Pons (tissue), 1 donor: ENCODE data around the gene NLRP10.
A peak's percentile ranks its signal among the peaks of the same experiment; 100 is the strongest.
"Not testable (repeated sequence)": the region's sequence is repeated elsewhere in the genome, so short reads cannot be mapped to it uniquely, and the experiment has no call there.

Experiments
- DNase-seq: peaks from one replicate; pipeline ENCODE4 v3.0.0-alpha.2; 2016; ENCODE audit warnings: low spot score

The NLRP10 gene, protein sequence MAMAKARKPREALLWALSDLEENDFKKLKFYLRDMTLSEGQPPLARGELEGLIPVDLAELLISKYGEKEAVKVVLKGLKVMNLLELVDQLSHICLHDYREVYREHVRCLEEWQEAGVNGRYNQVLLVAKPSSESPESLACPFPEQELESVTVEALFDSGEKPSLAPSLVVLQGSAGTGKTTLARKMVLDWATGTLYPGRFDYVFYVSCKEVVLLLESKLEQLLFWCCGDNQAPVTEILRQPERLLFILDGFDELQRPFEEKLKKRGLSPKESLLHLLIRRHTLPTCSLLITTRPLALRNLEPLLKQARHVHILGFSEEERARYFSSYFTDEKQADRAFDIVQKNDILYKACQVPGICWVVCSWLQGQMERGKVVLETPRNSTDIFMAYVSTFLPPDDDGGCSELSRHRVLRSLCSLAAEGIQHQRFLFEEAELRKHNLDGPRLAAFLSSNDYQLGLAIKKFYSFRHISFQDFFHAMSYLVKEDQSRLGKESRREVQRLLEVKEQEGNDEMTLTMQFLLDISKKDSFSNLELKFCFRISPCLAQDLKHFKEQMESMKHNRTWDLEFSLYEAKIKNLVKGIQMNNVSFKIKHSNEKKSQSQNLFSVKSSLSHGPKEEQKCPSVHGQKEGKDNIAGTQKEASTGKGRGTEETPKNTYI

DNA sequence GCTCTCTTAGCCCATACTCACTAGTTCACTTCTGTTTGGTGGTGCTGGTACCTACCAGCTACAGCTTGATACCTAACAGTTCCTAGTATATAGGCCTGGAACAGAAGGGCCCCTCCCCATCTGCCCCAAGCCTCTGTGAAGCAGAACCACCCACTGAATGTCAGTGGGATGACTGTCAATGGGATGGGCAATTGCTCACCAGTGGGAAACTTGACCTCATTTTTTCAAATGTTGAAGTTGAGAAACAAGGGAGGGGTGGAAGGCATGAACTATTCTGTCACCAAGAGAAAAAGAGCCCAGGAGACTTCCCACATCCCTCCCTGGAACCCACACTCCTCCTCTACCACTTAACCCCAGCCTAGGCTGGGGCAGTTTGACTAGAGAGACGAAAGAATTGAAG lies at the start of gene NLRP10:
NLRP10 (minus strand) TSS at position 62 of the 400 bp plus-strand sequence. CDS start 1,952 bp downstream, outside the sequence.
- DNase-seq, result no peak

DNA sequence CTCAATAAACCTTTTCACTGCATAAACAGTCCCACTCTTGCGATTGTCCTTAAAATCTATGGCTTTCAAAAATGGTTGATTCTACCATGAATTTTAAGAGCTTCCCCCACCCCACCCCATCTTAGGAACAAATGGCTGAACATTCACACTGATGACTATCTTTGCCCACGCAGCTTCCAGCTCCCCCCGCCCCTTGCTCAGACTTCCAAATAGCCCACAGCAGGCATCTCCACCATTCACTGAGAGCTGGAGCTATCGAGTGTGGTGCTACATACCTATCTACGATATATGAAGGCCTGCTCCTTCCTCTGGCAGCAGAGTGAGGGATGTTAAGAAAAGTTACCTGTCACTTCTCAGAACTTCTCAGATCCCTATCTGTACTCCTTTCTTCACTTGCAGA lies 48.6 kb upstream of the NLRP10 start:
- no peak for DNase-seq

DNA sequence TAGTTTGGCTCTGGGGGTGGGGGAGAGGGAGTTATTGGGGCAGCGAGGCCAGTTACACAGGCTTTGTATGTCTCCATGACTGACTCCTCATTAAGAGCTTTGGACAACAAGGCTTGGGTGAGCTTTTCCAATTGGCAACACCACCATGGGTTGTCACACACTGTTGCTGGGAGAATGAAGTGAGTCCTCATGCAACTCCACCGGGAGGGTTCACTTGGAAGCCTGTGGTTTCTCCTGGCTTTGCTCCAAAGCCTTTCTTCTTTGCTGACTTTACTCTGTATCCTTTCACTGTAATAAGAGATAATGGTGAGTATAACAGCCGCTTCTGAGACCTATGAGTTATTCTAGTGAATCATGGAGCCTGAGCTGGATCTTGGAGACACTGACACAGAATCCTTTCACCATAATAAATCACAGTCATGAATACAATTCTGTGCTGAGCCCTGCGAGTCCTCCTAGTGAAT lies 46.8 kb upstream of the NLRP10 start:
- peak; percentile 47 for DNase-seq

DNA sequence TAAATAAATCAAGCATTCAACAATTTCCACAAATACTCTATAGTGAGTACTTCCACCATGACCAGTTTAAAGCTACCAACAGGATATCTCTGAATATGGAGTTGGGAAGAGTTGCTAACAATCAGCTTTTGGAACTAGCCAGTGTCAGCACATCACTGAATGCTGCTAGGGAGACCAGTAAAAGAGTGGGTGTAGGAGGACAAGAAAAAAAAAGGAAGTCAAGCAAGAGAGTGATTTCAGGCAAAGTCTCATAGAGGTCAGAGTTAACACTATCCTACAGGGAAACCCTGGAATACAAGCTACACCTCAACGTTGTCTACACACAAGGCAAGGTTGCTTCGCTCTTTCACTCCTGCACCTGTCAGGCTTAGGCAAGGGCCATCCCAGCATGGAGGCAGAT lies 46.1 kb upstream of the NLRP10 start:
- DNase-seq, result no peak

DNA sequence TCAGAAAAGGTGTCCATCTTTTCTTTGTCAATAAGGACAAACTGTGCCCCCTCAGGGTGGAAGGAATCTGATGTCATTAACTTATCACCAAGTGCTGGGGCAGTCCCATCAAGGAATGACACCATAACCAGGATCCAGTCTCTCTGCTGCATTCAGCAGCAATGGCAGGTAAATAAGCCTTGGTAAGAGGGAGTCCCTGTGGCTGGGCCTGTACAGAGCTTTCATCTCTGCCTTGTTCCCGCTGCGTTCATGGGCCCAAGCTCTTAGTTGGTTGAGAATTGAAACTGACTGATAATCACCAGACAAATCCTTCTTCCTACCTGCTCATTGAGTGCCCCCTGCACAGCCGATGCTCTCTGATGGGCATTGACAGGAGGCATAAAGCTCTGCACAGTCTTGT lies 44.6 kb upstream of the NLRP10 start:
- no peak for DNase-seq

DNA sequence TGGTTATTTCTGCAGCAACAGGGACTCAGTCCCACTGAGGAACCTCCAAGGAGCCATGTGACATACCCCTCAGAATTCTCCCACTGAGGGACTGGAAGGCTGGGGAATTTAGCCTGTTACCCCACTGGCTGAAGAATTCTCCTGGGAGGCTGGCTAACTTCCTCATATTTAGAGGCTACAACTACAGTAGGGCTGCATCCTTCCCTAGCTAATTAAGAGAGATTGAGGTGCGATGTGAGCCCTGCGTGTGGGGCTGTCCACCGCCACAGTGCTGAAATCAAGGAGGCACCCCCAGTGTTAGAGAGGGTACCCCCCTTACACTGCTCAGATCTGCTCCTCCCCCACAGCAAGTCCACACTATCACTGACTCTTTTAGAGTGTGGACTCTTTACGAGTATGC lies 43.0 kb upstream of the NLRP10 start:
- DNase-seq, result no peak

DNA sequence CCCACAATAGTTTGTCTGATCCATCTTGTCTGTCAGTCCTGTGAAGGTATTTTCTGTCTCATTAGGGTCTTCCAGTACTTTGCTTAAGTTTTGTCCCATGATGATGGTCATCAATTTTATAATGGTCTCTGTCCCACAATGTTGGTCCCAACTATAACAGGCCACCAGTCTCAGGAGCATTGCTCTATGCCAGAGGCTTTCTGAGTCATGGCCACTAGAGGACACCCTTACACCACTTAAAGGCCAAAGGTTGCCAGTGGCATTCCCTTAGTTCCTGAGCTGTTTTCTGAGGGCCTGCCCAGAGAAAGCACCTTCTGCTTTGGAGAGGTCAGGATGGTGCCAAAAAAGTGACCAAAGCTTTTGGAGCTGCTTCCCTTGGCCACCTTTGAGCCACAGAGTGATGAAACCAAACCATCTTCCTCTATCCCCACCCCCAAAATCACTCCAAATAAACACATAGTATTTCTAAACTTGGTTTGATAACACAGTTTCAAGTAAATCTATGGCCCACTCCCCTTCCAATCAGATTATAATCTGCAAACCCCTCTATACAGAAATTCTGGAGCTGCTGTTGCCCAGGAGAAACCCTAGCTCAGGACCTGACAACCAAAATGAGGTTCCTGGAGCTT lies 41.2 kb upstream of the NLRP10 start:
- DNase-seq, result peak; percentile 79

DNA sequence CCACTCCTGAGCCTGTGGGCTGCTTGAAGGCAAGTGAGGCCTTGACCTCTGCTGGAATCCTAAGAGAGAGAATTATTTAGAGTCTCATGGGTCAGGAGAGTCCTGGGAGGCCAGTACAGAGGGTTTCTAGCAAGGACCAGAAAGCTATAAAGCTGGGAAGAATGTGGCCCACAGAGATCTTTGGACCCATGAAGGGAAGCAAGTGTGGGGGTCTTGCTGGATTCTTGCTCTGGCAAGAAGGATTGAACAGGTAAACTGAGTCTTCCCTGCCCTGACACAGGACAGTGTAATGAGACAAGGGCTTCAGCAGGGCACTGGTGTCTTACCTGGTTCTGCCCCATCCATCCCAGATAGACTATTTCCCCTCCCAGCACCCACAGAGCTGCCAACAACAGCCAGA lies 40.3 kb upstream of the NLRP10 start:
- no peak for DNase-seq

DNA sequence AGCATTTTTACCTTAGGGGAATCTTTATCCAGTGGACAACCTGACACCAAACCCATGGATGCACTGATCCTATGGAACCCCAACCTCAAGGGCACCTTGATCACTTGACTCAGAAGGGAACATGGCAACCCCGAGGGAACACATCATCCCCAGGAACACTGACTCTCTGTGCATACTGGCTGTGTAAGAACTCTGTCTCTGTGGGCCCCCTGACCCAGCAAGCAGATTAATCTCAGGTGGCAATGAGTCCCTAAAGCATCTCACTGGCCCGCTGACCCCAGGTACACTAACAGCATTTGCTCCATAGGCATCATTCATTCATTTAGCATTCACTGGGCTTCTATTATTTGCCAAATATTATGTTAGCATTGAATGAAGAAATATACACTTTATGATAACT lies 38.8 kb upstream of the NLRP10 start:
- DNase-seq, result no peak

DNA sequence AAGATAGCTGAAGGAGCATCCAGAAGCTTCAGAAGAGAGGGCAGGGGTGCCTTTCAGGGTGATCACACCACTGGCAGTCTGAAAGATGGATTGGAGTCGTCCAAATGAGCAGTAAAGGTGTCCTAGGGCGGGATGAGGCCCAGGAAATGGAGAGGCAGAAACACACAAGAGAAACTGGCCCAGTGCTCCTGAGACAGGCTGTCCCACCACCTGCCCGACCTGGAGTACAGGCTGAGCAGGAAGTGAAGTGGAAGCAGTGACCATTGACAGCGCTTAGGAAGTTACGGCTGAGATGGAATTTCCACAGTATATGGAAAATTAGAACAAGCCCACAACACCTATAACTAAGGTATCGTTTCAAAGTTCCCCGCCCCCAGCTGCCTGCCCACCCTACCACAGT lies 37.9 kb upstream of the NLRP10 start:
- no peak for DNase-seq

DNA sequence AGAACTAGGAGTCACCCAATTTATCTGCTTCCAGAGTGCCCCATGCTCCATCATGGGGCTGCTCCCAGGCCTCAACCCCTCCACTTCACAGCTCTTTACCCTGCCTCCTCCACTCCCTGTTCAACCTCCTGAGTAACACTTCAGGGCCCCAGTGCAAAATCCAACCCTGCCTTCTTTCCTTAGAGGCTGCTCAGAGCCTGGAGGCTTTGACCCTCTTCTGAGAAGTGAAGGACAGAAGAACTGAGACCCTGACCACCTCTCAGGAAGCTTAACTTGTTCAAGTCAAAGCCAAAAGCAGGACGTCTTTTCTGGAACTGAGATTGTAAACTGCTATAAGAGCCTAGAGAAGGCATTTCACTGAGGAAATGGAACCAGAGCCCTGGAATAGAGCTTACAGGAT lies 37.4 kb upstream of the NLRP10 start:
- DNase-seq, result no peak

DNA sequence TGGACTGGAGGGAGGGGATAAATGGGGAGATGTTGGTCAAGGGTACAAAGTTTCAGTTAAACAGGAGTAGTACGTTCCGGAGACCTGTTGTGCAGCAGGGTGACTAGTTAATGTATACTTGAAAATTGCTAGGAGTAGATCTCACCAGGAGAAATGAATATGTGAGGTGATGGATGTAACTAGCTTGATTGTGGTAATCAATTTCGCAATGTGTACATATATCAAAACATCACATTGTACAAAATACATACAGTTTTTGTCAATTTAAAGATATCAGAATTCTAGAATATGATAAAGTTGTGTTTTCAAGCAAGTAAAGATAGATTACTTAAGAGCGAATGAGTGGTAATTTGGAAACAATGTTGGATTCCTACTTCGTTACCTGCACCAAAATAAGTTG lies 35.1 kb upstream of the NLRP10 start:
- DNase-seq, result no peak

DNA sequence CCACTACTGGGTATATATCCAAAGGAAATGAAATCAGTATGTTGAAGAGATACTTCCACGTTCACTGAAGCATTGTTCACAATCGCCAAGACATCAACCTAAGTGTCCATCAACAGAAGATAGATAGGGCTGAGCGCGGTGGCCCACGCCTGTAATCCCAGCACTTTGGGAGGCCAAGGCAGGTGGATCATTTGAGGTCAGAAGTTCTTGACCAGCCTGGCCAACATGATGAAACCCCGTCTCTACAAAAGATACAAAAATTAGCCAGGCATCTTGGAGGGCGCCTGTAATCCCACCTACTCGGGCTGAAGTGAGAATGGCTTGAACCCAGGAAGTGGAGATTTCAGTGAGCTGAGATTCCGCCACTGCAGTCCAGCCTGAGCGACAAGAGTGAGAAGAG lies 34.5 kb upstream of the NLRP10 start:
- DNase-seq, result no peak

DNA sequence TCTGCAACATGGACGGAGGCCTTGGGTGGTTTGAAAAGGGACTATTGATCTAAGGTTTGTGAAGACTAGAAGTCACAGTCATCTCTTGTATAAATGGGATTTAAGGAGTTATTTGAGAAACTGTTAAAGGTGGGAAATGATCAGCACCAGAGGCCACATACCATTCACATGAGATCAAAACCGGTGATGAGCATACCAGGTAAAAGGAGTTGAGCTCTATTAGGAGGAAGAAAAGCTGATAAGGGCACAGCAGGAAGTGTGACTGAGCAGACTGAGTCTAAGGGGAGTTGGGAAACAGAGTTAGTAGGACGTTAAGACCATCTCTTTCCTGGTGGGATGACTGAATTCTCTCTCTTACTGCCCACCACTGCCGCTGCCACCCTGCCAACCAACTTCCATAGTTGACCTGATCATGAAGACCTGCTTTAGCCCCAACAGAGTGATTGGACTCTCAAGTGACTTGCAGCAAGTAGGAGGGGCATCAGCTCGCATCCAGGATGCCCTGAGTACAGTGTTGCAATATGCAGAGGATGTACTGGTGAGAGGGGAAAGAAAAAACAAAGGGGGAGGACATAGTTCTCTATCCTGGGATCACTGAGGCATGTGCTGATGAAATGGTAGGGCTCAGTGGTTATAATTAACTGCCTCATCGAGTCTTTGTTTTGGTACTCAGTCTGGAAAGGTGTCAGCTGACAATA lies 29.5 kb upstream of the NLRP10 start:
- DNase-seq, result no peak

DNA sequence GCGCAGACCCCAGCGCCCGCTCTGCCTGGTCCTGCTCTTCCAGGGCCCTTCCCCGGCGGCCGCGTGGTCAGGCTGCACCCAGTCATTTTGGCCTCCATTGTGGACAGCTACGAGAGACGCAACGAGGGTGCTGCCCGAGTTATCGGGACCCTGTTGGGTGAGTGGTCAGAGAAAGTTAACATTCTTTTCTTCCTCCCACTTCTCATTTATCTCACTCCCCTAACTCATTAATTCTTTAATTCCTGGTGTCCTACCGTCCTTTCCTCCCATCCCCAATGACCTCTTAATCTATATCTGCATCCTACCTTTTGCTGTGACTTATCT lies 22.3 kb upstream of the NLRP10 start:
- not testable (repeated sequence) for DNase-seq

DNA sequence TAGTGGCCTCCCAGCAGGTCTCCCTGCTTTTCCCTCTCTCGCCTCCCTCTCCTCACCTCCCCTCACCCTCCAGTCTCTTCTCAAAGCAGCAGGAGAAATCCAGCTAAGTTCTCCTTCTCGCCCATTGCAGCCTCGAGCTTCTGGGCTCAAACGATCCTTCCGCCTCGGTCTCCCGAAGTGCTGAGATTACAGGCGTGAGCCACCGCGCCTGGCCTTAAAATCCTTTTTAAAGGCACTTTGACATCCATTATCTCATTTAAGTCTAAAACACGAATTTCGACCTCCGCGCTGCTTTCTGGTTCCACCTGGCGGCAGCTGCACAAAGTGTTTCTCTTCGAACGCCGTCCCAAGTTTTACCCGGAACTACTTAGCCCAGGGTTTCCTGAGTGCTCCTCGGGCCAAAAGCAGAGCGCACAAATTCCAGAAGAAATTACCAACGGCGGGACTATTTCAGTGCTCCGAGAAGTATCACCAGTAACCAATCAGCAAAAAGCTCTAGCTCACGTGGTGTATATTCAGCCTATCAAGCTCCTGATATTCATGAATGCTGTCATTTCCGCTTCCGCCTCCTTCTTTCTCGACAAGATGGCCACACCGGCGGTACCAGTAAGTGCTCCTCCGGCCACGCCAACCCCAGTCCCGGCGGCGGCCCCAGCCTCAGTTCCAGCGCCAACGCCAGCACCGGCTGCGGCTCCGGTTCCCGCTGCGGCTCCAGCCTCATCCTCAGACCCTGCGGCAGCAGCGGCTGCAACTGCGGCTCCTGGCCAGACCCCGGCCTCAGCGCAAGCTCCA lies 21.7 kb upstream of the NLRP10 start, which contains the start of gene EIF3F:
EIF3F (plus strand) TSS at position 570 of the 792 bp plus-strand sequence; CDS start at position 586, 16 bp downstream.
- peak; percentile 100 for DNase-seq

DNA sequence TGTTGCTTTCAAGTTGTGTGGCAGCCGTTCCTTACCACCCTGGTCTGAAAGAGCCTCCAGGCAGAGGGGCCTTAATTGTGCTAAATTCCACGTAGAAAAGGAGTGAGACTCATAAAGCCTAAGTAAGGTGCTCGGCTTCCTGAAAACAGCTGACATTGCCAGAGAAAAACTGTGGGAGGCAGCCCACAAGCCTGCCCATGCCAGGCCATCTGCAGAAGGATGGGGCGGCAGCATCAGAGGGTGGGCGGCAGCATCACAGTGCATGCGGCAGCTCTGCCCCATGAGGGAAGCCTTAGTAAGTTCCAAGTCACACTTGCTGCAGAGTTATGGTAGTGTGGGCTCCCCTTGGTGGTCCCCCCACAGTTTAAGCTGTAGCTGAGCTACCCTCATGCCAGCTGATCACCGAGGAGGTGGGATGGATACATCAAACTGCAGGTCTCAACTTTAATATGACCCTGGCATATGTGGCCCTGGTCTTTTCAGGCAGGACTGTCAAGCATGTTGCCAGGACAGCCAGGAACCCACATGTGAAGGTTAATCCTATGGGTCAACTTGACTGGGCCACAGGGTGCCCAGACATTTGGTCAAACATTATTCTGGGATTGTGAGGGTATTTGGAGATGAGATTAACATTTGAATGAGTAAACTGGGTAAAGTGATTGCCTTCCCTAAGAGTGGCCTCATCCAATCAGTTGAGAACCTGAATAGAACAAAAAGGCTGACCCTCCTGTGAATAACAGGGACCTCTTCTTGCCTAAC lies 18.8 kb upstream of the NLRP10 start:
- no peak for DNase-seq

DNA sequence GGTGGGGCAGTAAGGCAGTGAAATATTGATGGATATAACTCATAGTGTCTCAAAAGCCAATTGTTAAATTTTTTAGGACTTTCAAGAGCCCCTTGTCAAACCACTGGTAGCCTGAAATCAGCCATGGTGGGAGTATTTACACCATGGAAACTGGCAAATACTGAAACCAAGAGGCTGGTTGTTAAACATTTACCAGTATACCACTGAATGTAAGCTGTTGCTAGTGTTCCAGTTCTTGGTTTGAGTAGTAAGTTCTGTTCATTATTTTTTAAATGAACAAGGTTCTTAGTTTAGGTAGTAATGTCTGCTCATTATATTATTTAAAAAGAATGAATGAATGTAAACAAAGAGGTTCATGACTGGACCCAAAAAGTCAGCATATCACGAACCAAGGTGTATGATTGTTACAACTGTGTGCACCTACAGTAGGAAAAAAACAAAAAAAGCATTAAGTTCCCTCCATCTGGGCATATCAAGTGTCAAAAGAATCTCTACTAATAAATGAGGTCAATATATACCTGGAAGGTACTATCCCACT lies 17.4 kb upstream of the NLRP10 start:
- DNase-seq, result no peak

DNA sequence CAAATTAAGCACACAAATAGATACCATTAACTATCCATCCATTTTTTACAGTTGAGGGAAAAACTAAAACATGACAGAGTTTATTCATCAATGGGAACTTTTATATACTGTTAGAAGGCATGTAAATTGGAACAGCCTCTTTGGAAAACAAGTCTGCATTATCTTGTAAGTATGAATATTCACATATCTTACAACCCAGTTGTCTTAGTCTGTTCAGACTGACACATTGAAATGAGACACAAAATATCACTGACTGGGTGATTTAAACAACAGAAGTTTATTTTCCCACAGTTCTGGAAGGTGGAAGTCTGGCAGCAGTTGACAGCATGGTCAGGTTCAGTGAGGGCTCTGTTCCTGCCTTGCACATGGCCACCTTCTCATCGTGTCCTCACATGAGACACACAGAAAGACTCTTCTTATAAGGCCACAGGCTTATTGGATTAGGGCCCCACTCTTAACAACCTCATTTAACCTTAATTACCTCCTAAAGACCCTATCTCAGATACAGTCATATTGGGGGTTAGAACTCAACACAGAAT lies 16.4 kb upstream of the NLRP10 start:
- DNase-seq, result no peak

DNA sequence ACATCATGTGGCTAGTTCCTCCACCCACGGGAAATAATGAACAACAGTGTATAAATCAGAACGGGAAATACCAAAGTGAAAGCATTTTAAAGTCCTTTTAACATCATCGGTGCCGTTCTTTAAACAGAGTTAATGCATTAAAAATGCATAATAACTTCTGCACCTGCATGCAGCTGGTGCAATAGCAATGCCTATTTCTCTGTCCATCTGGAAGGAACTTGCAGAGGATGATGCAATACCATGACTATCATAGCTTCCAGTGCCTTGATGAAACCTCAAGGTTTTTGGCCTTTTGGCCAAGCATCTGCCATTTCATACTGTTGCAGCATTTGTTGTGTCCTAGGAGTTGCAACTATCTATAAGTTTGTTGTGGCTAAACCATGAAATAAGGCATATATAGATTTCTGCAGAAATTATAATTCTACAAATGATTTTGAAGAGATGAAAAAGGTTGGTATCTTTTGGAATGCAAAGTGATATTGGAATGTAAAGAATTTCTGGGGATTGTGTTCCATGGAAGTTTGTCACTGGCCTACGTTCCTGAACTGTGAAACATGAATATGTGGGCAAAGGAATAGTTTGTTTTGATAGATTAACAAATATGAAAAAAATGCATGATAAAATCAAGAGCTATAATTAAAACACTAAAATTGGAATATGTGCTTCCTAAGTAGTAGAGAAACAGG lies 12.1 kb upstream of the NLRP10 start:
- no peak for DNase-seq
